C4-2B (cell line): ENCODE data around the gene ZNF648.

Experiments
- ZFX ChIP-seq: fragments of 450-650 bp; IDR thresholded peaks from 2 replicates; pipeline ENCODE4 v1.6.1; 2017
- TF ChIP-seq, protein P1 (sequence below): fragments of 450-650 bp; conservative IDR thresholded peaks from 2 replicates; pipeline ENCODE4 v1.5.1; 2017; ENCODE audit warnings: mild to moderate bottlenecking

DNA sequence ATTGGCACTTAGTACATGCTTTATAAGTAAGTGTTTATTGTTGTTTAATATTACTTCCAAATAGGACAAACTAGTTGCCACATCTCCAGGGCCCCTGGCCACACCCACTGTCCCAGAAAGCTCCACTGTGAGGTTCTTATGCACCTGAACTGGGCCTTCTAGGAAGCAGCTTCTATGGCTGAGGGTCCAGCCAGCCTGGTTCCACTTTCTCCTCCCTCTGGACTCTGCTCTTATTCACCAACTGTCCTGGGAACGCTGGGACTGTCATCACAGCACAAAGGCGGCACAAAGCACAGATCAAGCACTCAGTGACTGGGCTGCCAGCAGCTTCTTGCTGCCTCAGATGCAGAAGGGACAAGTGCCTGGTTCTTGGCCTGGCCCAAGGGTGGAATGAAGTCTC lies 29.6 kb upstream of the ZNF648 start:
- TF ChIP-seq, protein P1, sequence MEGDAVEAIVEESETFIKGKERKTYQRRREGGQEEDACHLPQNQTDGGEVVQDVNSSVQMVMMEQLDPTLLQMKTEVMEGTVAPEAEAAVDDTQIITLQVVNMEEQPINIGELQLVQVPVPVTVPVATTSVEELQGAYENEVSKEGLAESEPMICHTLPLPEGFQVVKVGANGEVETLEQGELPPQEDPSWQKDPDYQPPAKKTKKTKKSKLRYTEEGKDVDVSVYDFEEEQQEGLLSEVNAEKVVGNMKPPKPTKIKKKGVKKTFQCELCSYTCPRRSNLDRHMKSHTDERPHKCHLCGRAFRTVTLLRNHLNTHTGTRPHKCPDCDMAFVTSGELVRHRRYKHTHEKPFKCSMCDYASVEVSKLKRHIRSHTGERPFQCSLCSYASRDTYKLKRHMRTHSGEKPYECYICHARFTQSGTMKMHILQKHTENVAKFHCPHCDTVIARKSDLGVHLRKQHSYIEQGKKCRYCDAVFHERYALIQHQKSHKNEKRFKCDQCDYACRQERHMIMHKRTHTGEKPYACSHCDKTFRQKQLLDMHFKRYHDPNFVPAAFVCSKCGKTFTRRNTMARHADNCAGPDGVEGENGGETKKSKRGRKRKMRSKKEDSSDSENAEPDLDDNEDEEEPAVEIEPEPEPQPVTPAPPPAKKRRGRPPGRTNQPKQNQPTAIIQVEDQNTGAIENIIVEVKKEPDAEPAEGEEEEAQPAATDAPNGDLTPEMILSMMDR: no peak
- TF ChIP-seq ZFX: no peak
